GM23338 (cell line): Measurements from ENCODE around the gene PFN2. TPM values are rescaled to one million over a fixed set of nuclear protein-coding genes. Genes with fewer than 3 reads are reported as not detected.

Source experiments
- ATAC-seq: fragments of 200-7000 bp; cut with Tn5 transposase; 3 replicates; pipeline ENCODE4 v1.9.1; 2020
- DNase-seq: peaks from one replicate; pipeline ENCODE4 v3.0.0-alpha.2; 2015; ENCODE audit warnings: low spot score
- H2AFZ ChIP-seq: fragments of 200-600 bp; sonication (generic); 2 replicates; pipeline ENCODE4 v1.8.0; 2016; ENCODE audit warnings: antibody characterized with exemption, mild to moderate bottlenecking, moderate library complexity
- H3F3A ChIP-seq: fragments of 200-600 bp; sonication (generic); replicated peaks from 2 replicates; pipeline ENCODE4 v1.8.0; 2017; ENCODE audit warnings: antibody characterized with exemption, mixed run types, low read depth
- H3K27ac ChIP-seq: fragments of 200-600 bp; sonication (generic); 2 replicates; pipeline ENCODE4 v1.6.1; 2016; ENCODE audit warnings: low read depth
- H3K27me3 ChIP-seq: fragments of 200-600 bp; sonication (generic); 2 replicates; pipeline ENCODE4 v1.8.0; 2016; ENCODE audit warnings: mild to moderate bottlenecking, mixed run types, moderate library complexity; ENCODE audit not compliant: insufficient read depth
- H3K36me3 ChIP-seq: fragments of 200-600 bp; sonication (generic); 2 replicates; pipeline ENCODE4 v1.8.0; 2016; ENCODE audit warnings: mild to moderate bottlenecking; ENCODE audit not compliant: insufficient read depth
- H3K4me1 ChIP-seq: fragments of 200-600 bp; sonication (generic); 2 replicates; pipeline ENCODE4 v1.8.0; 2016; ENCODE audit warnings: mild to moderate bottlenecking, moderate library complexity; ENCODE audit not compliant: insufficient read depth
- H3K4me2 ChIP-seq: fragments of 200-600 bp; sonication (generic); 2 replicates; pipeline ENCODE4 v1.7.1; 2017; ENCODE audit warnings: mixed run types
- H3K4me3 ChIP-seq: fragments of 200-600 bp; sonication (generic); 2 replicates; pipeline ENCODE4 v1.6.1; 2016; ENCODE audit warnings: mixed run types
- H3K79me2 ChIP-seq: fragments of 200-600 bp; sonication (generic); replicated peaks from 2 replicates; pipeline ENCODE4 v1.8.0; 2017; ENCODE audit warnings: mild to moderate bottlenecking; ENCODE audit not compliant: insufficient read depth
- H3K9me2 ChIP-seq: fragments of 200-600 bp; sonication (generic); 2 replicates; pipeline ENCODE4 v1.8.0; 2017; ENCODE audit not compliant: insufficient read depth
- H4K20me1 ChIP-seq: fragments of 200-600 bp; sonication (generic); replicated peaks from 2 replicates; pipeline ENCODE4 v1.8.0; 2017; ENCODE audit warnings: mild to moderate bottlenecking; ENCODE audit not compliant: insufficient read depth
- H3K27ac Mint-ChIP-seq: 2 replicates; pipeline ENCODE4 v1.8.0; 2020; ENCODE audit warnings: inconsistent platforms, mild to moderate bottlenecking, moderate library complexity, mixed read lengths
- H3K27me3 Mint-ChIP-seq: 3 replicates; pipeline ENCODE4 v1.8.0; 2022; ENCODE audit warnings: low read depth, mild to moderate bottlenecking, moderate library complexity, mixed read lengths, inconsistent platforms; ENCODE audit not compliant: insufficient read depth, poor library complexity
- H3K36me3 Mint-ChIP-seq: 3 replicates; pipeline ENCODE4 v1.8.0; 2021; ENCODE audit warnings: low read depth, mild to moderate bottlenecking, inconsistent platforms, moderate library complexity, mixed read lengths
- H3K4me1 Mint-ChIP-seq: 3 replicates; pipeline ENCODE4 v1.8.0; 2020; ENCODE audit warnings: mild to moderate bottlenecking, inconsistent platforms, mixed read lengths
- H3K4me3 Mint-ChIP-seq: 3 replicates; pipeline ENCODE4 v1.8.0; 2021; ENCODE audit warnings: moderate library complexity, mild to moderate bottlenecking, inconsistent platforms, mixed read lengths
- H3K9me3 Mint-ChIP-seq: 3 replicates; pipeline ENCODE4 v1.8.0; 2020; ENCODE audit warnings: moderate library complexity, mild to moderate bottlenecking, inconsistent platforms, mixed read lengths
- CREB1 ChIP-seq: fragments of 250-450 bp; sonication (Bioruptor Pico); IDR thresholded peaks from 2 replicates; pipeline ENCODE4 v1.5.0; 2020; ENCODE audit warnings: low read depth, mild to moderate bottlenecking, moderate library complexity
- CTCF ChIP-seq, 2 experiments: fragments of 200-600 bp in 1 of 2; sonication (generic) in 1 of 2; conservative IDR thresholded peaks; 2 replicates each; pipeline versions ENCODE4 v1.5.1 to v1.6.1; 2016 to 2017; ENCODE audit warnings: antibody characterized with exemption in 2 of 2, low read depth in 2 of 2, mild to moderate bottlenecking in 2 of 2, moderate library complexity in 1 of 2
- ETS1 ChIP-seq: IDR thresholded peaks from 2 replicates; pipeline ENCODE4 v1.6.1; 2016; ENCODE audit warnings: antibody characterized with exemption
- EZH2 ChIP-seq: fragments of 200-600 bp; sonication (generic); IDR thresholded peaks from one replicate; pipeline ENCODE4 v1.8.0; 2017; ENCODE audit warnings: antibody characterized with exemption, mild to moderate bottlenecking, low read depth; ENCODE audit not compliant: unreplicated experiment
- EZH2phosphoT487 ChIP-seq: fragments of 200-600 bp; sonication (generic); IDR thresholded peaks from one replicate; pipeline ENCODE4 v1.8.1; 2018; ENCODE audit warnings: antibody characterized with exemption; ENCODE audit not compliant: unreplicated experiment
- JUNB ChIP-seq: IDR thresholded peaks from one replicate; pipeline ENCODE4 v1.6.1; 2016; ENCODE audit warnings: antibody characterized with exemption; ENCODE audit not compliant: unreplicated experiment
- NANOG ChIP-seq: IDR thresholded peaks from 2 replicates; pipeline ENCODE4 v1.6.1; 2016; ENCODE audit warnings: antibody characterized with exemption, borderline replicate concordance
- POLR2AphosphoS5 ChIP-seq: IDR thresholded peaks from 2 replicates; pipeline ENCODE4 v1.6.1; 2016; ENCODE audit warnings: antibody characterized with exemption, low read depth
- STAT1 ChIP-seq: IDR thresholded peaks from one replicate; pipeline ENCODE4 v1.6.1; 2016; ENCODE audit warnings: antibody characterized with exemption; ENCODE audit not compliant: unreplicated experiment
- ZNF114 ChIP-seq: fragments of 250-450 bp; sonication (Bioruptor Pico); IDR thresholded peaks from 2 replicates; pipeline ENCODE4 v1.5.0; 2020; ENCODE audit warnings: mild to moderate bottlenecking, moderate library complexity
- ZNF331 ChIP-seq: fragments of 250-450 bp; sonication (Bioruptor Pico); IDR thresholded peaks from 2 replicates; pipeline ENCODE4 v1.5.0; 2020; ENCODE audit warnings: low read depth, mild to moderate bottlenecking, moderate library complexity
- ZNF462 ChIP-seq: fragments of 250-450 bp; sonication (Bioruptor Pico); IDR thresholded peaks from 2 replicates; pipeline ENCODE4 v1.5.0; 2020; ENCODE audit warnings: mild to moderate bottlenecking, moderate library complexity
- polyA plus RNA-seq: library from polyadenylated mRNA; unstranded; fragments of >200 nt; fragmentation: Nextera tagmentation; extraction: Ambion mirVana; gene quantifications from 2 replicates; pipeline ENCODE4 v1.2.1, GENCODE V29; 2016
- total RNA-seq: library from RNA; depleted of rRNA; stranded (reverse); fragments of >200 nt; shearing (Covaris generic); gene quantifications from 2 replicates; pipeline ENCODE4 v1.2.3, GENCODE V29; 2014

PFN2 gene
- total and polyA plus RNA-seq, 2 experiments from 2014 or later = 183 to 212 TPM

GRCh38 chr3:149954812-149955211 lies 15.9 kb downstream of the PFN2 start:
- H3K4me3 Mint-ChIP-seq = no peak overlapping the region
- Histone ChIP-seq H2AFZ (no peak overlapping the region), H3F3A (no peaks in the 10 kb centered on the region), H3K4me3 (no peak overlapping the region), H3K27ac (no peak overlapping the region), H3K79me2 (peaks cover 18% of the 10 kb centered on the region), H3K27me3 (no peaks in the 10 kb centered on the region), H3K36me3 (no peaks in the 10 kb centered on the region), H3K4me2 (no peak overlapping the region), H3K4me1 (peaks cover 18% of the 10 kb centered on the region), H4K20me1 (peaks cover 27% of the 10 kb centered on the region), H3K9me2 (no peaks in the 10 kb centered on the region)
- peak overlapping the region; percentile 27; the same call in 1 of the 2 replicates for H3K27ac Mint-ChIP-seq
- no peaks in the 10 kb centered on the region for H3K27me3 Mint-ChIP-seq
- H3K9me3 Mint-ChIP-seq = no peaks in the 10 kb centered on the region; the same call in 2 of the 3 replicates
- TF ChIP-seq STAT1 = no peak
- DNase-seq = no peak
- peaks cover 17% of the 10 kb centered on the region for H3K36me3 Mint-ChIP-seq
- H3K4me1 Mint-ChIP-seq = peaks cover 30% of the 10 kb centered on the region
- no peak for ATAC-seq

GRCh38 chr3:149949181-149949580 lies 21.5 kb downstream of the PFN2 start:
- H3K27ac ChIP-seq = no peak overlapping the region
- Mint-ChIP-seq H3K27ac (peak overlapping the region; percentile 15; the same call in 1 of the 2 replicates), H3K4me3 (no peak overlapping the region), H3K4me1 (peaks cover 9% of the 10 kb centered on the region), H3K9me3 (peaks cover 38% of the 10 kb centered on the region), H3K36me3 (peaks cover 67% of the 10 kb centered on the region), H3K27me3 (peaks cover 6% of the 10 kb centered on the region)
- ATAC-seq = no peak
- H2AFZ ChIP-seq = no peak overlapping the region
- DNase-seq = no peak
- peaks cover 10% of the 10 kb centered on the region for H3K4me1 ChIP-seq
- no peaks in the 10 kb centered on the region for H3F3A ChIP-seq
- H3K79me2 ChIP-seq = peaks cover 12% of the 10 kb centered on the region; the same call in 1 of the 2 replicates
- H3K4me2 ChIP-seq = no peak overlapping the region
- H3K36me3 ChIP-seq = peaks cover 10% of the 10 kb centered on the region
- no peaks in the 10 kb centered on the region for H3K9me2 ChIP-seq
- H3K4me3 ChIP-seq = no peak overlapping the region
- H3K27me3 ChIP-seq = no peaks in the 10 kb centered on the region
- peaks cover 4% of the 10 kb centered on the region for H4K20me1 ChIP-seq
- no peak for TF ChIP-seq ETS1
- TF ChIP-seq EZH2 = no peak
- TF ChIP-seq JUNB = no peak
- TF ChIP-seq CREB1 = no peak
- no peak for TF ChIP-seq EZH2phosphoT487
- no peak for TF ChIP-seq ZNF114 (CRISPR knock-in tag)
- no peak for TF ChIP-seq ZNF462 (CRISPR knock-in tag)
- TF ChIP-seq CTCF (conservative IDR thresholded peaks at IDR 0.05; ENCODE audit: low read depth in 2 of 2) = no peak
- no peak for TF ChIP-seq NANOG
- TF ChIP-seq POLR2AphosphoS5 = no peak
- no peak for TF ChIP-seq STAT1
- no peak for TF ChIP-seq ZNF331 (CRISPR knock-in tag)
